ENCODE data around the gene RGS19. TPM values are rescaled to one million over a fixed set of nuclear protein-coding genes. Genes with fewer than 3 reads are reported as not detected.
A peak's percentile ranks its signal among the peaks of the same experiment; 100 is the strongest.

Gene RGS19
- polyA plus RNA-seq, 3 donors: 6.0 to 7.9 (median 6.7) TPM

DNA sequence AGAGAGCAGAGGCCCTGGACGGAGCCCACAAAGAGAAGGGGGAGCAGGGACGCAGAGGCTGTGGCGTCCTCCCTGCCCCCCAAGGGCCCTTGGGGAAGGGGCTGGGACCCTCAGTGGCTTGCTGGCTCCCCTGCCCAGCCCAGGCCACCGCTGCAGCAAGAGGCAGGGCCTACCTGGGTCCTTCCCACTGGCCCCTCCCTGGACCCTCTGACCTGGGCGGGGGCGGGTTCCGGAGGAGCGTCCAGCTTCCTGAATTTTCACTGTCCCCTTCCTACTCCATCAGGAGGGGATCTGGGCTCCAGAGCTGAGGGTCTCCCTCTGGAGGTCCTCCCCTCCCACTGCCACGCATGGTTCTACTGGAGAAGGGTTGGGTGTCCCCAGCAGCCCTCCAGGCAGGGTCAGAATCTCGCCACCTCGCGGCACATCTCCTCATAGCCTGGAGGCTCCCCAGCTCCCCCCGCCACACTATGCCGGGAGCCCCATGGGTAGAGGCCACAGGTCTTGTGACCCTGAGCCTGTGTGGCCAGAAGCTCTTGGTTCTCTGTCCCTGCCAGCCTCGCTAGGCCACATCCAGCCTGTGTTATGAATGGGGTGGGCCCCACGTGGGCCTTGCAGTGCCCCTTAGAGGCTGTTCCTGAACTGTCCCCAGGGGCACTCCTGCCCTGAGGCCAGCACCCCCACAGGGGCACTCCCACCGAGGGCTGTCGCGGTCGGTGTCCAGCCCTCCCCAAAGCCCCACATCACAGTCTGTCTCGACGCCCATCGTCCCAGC is 28.9 kb downstream of the RGS19 start:
- no peak for DNase-seq

DNA sequence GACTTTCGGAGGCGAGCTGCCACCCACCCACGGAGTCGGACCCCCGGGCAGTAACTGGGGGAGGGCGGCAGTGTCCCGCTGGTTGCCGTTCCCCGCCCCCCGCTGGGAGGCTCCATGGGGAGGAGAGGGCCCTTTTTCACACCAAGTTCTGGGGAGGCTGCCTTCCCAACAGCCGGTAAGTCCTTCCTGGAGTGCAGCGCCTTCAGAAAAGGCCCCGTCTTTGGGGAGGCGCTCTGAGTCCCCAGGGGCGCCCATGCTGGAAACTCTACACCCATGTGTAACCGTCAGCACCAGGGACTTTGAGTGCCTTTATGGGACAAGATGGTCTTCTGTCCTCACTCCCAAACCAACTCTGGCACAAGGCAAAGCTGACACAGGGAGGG is 29.4 kb downstream of the RGS19 start:
- DNase-seq: no peak

DNA sequence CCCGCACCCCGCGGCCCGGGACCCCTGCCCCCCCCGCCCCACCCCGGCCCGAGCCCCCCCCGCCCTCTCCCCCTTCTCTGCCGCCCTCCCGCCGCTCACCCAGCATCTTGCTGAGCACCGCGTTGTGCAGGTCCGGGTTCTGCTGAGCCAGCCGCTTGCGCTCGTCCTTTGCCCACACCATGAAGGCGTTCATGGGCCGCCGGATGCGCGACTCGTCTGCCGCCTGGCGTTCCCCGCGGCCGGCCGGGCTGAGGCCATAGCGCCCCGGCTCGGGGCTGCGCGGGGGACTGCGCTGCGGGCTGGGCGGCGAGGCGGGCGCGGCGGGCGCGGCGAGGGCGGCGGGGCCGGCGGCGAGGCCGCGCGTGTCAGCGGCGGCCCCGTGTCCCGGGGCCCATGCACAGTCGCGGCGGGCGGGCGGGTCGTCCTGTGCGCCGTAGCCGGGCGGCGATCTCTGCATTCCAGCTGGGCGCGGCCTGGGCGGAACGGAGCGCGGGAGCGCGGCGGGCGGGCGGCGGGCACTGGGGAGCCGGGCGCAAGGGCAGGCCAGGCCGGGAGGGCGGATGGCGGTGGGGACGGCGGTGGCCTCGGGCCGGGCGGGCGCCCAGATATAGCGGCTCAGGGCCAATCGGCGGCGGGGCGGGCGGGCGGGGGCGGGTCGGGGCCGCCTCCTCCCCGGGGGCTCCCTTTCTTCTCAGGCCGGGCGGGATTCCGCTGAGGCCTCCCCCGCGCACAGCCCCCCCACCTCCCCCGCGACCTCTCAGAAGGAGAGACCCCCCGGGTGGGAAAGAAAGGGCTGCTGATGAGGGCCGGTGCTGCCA is 30.0 kb downstream of the RGS19 start, which contains the start of gene SOX18:
Gene SOX18, minus strand, starts transcription at position 580 of the 818 bp plus-strand sequence. Its CDS starts 123 bp downstream, at position 457.
- no peak for DNase-seq

- no peak for DNase-seq
Observed at GRCh38 chr20:64048402-64049044, 30.8 kb downstream of the RGS19 start.

DNA sequence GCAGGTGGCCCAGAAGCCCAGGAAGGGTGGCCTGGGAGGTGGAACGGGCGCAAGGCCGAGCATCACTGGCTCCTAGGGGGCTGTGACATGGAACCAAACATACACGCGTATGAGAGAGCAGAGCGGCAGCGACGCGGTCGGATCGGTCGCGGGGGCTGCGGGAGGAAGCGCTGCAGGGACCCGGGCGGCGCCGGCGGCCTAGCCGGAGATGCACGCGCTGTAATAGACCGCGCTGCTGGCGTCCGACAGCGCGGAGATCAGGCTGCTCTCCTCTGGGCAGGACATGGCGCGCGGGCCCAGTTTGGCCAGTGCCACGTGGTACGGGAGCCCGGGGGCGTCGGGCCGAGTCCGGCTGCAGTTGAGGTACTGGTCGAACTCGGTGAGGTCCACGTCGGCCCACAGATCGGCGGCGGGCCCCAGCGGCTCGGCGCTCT is 31.3 kb downstream of the RGS19 start:
- no peak for DNase-seq

GRCh38 chr20:64047046-64047389 is 32.3 kb downstream of the RGS19 start:
- no peak for DNase-seq

GRCh38 chr20:64045346-64046011 is 33.8 kb downstream of the RGS19 start:
- DNase-seq: no peak

DNA sequence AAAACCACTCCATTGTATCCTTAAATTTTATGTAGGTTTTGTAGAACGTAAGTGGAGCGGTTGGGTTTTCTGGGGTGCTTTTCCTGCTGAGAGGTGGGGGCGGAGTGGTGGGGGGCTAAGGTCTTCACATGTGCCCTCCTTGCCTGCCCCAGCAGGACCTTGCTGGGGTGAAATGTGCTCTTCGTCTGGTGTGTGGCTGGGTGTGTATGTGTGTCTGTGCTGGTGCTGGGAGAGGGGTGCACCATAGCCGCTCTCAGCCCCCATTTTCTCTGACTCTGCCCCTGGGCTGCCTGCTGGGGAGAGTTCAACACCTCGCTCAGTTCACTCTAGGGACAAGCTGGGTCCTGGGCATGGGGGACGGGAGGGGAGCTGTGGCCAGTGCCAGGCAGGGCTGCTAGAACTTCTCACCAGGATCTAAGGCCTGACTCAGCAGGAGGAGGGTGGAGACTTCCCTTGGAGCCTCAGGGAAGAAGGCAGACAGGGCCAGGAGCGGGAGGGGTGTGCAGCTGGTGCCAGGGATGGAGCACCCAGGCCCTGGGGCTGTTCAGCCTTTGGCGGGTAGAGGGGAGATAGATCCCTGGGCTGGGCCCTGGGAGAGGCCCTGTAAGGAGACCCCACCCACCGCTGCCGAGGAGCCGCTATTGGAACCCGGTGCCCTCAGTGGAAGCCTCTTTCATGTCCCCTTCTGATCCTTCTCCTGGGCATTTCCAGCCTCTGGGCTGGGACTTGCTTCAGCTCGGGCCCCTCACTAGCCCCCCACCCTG is 34.7 kb downstream of the RGS19 start:
- no peak for DNase-seq

- no peak for DNase-seq
Observed at GRCh38 chr20:64043768-64044167, 35.5 kb downstream of the RGS19 start.

- no peak for DNase-seq
Observed at GRCh38 chr20:64042054-64042781, 37.1 kb downstream of the RGS19 start.

GRCh38 chr20:64041781-64042053 is 37.6 kb downstream of the RGS19 start:
- no peak for DNase-seq

DNA sequence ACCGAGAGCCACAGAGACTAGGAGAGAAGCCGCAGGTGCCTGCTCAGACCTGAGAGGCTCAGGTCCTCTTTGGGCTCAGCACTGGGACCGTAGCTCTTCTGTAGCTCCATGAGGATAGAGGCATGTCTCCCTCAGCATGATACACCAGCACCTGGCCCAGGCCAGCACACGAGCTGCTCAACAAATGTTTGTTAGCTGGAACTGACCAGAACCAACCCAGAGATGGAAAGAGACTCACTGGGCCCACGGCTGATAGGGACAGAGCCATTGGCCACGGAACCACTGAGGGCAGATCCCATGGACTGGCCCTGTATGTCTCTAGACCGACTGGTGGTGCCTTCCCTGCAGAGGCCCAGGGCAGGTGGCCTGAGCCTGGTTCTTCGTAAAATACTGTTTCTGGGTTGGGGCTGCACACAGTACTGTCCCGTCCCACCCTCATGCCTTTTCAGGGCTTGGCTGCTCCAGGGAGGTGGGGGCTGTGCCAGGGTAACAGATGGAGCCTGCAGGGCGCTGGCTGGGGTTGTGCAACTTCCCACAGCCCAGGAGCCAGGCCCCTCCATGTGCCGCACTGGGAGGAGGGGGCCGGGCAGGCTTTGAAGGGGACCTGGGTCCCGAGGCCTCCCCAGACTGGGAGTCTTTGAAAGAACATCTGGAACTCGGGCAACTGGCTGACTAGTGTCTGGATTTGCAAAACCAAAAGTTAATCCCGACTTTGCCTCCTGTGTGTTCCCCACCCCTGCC is 38.1 kb downstream of the RGS19 start:
- no peak for DNase-seq

- no peak for DNase-seq
Observed at GRCh38 chr20:64040231-64041039, 38.9 kb downstream of the RGS19 start.

GRCh38 chr20:64039293-64040160 is 39.8 kb downstream of the RGS19 start:
- DNase-seq: no peak

DNA sequence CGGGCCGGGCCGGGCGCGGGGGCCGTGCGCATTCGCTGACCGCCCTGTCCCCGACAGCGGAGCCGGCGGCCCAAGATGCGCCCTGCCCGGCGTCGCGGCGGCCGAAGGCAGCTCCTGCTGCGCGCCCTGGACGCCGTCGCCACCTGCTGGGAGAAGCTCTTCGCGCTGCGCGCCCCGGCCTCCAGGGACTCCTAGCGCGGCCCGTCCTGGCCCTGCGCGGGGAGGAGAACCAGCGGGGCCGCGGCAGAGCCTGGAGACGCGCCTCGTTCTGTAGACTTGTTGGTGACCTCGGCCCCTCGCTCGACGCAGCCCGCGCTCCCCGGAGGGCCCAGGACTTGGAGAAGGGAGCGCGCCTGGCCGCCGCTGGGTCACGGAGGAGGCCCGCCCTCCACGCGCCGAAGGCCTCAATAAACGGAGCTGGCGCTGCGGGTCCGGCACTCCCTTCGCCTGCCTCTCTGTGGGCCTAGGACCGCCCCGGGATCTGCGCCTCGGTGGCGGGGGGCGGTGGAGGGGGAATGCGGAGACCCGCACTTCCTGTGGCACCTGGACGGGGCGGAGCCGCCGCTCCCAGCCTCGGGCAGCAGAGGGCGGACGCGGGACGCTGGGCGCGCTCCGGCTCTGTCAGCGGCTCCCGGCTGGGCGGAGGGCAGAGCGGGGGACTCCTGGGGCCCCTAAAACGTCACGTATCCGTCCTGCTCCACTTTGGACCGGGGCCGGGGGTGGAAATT is 40.6 kb downstream of the RGS19 start:
- DNase-seq: peak; percentile 75

- no peak for DNase-seq
Observed at GRCh38 chr20:64038224-64038564, 41.1 kb downstream of the RGS19 start.

- no peak for DNase-seq
Observed at GRCh38 chr20:64037498-64038213, 41.7 kb downstream of the RGS19 start.
